CD4-positive, CD25-positive, alpha-beta regulatory T cell (primary cell): ENCODE measurements around the gene LHX5. TPM values are rescaled to one million over a fixed set of nuclear protein-coding genes. Genes with fewer than 3 reads are reported as not detected.

Source experiments
- ATAC-seq, 2 donors: fragments of 150-1000 bp; cut with Tn5 transposase; one replicate each; pipeline ENCODE4 v1.10.0; 2021; ENCODE audit warnings: low read depth in 2 of 2, moderate number of reproducible peaks in 2 of 2, moderate library complexity in 1 of 2
- DNase-seq, 3 donors: peaks; one replicate each; pipeline versions ENCODE4 v3.0.0 to v3.0.0-alpha.2; 2012 to 2022; ENCODE audit warnings: mixed read lengths in 1 of 3
- H3K27ac ChIP-seq: one replicate; pipeline ENCODE4 v1.7.0; 2013; ENCODE audit warnings: mild to moderate bottlenecking, low read length; ENCODE audit not compliant: insufficient read depth, poor library complexity, severe bottlenecking
- H3K27me3 ChIP-seq: one replicate; pipeline ENCODE4 v1.7.0; 2013; ENCODE audit warnings: low read length; ENCODE audit not compliant: control insufficient read depth, insufficient read depth
- H3K36me3 ChIP-seq: one replicate; pipeline ENCODE4 v1.7.0; 2013; ENCODE audit warnings: mild to moderate bottlenecking, low read length, moderate library complexity; ENCODE audit not compliant: control insufficient read depth, insufficient read depth
- H3K4me1 ChIP-seq: 2 replicates; pipeline ENCODE4 v1.7.0; 2013; ENCODE audit warnings: mild to moderate bottlenecking, low read length; ENCODE audit not compliant: insufficient read depth, control insufficient read depth, poor library complexity, severe bottlenecking
- H3K4me3 ChIP-seq: one replicate; pipeline ENCODE4 v1.7.0; 2013; ENCODE audit warnings: low read depth, mild to moderate bottlenecking, low read length, moderate library complexity
- H3K9me3 ChIP-seq, 2 experiments: 1 replicate in 1 of 2; 2 replicates in 1 of 2; pipeline ENCODE4 v1.7.0; 2013; ENCODE audit warnings: low read length in 2 of 2, mild to moderate bottlenecking in 1 of 2, moderate library complexity in 1 of 2; ENCODE audit not compliant: control insufficient read depth in 2 of 2
- H3K27ac Mint-ChIP-seq, 3 donors: one replicate each; pipeline ENCODE4 v1.8.0; 2020 to 2022; ENCODE audit warnings: mild to moderate bottlenecking in 3 of 3, mixed read lengths in 3 of 3, moderate library complexity in 2 of 3
- H3K27me3 Mint-ChIP-seq: one replicate; pipeline ENCODE4 v1.8.0; 2022; ENCODE audit warnings: mild to moderate bottlenecking, mixed read lengths
- H3K36me3 Mint-ChIP-seq: one replicate; pipeline ENCODE4 v1.8.0; 2020; ENCODE audit warnings: mixed read lengths
- H3K4me1 Mint-ChIP-seq, 4 donors: one replicate each; pipeline ENCODE4 v1.8.0; 2020 to 2022; ENCODE audit warnings: mixed read lengths in 4 of 4, mild to moderate bottlenecking in 1 of 4
- H3K4me3 Mint-ChIP-seq, 4 donors: one replicate each; pipeline ENCODE4 v1.8.0; 2020 to 2022; ENCODE audit warnings: mild to moderate bottlenecking in 4 of 4, mixed read lengths in 4 of 4, moderate library complexity in 3 of 4
- H3K9me3 Mint-ChIP-seq, 7 donors: one replicate each; pipeline ENCODE4 v1.8.0; 2020 to 2022; ENCODE audit warnings: mixed read lengths in 7 of 7, mild to moderate bottlenecking in 3 of 7, moderate library complexity in 2 of 7
- polyA plus RNA-seq, 4 donors: library from polyadenylated mRNA; unstranded; fragments of 300-500 nt; fragmentation: Illumina TruSeq; gene quantifications; one replicate each; pipeline ENCODE4 v1.2.3, GENCODE V29; 2021
- total RNA-seq: library from RNA; stranded (reverse); gene quantifications from one replicate; pipeline ENCODE4 v1.2.3, GENCODE V29; 2022

The LHX5 gene
- total and polyA plus RNA-seq, 5 donors from 2014 or later = not detected

- H3K27me3 ChIP-seq = peaks cover 29% of the 10 kb centered on the region
- Mint-ChIP-seq H3K4me3 (no peak overlapping the region), H3K27me3 (peaks cover 54% of the 10 kb centered on the region), H3K27ac (no peak overlapping the region), H3K4me1 (no peaks in the 10 kb centered on the region), H3K9me3 (peaks cover 0 to 5% (median 4%) of the 10 kb centered on the region in 7 donors), H3K36me3 (no peaks in the 10 kb centered on the region)
- no peak for DNase-seq
- no peaks in the 10 kb centered on the region for H3K4me1 ChIP-seq
- ATAC-seq = no peak
- no peaks in the 10 kb centered on the region for H3K36me3 ChIP-seq
- H3K4me3 ChIP-seq = no peak overlapping the region
- no peak overlapping the region for H3K27ac ChIP-seq
- peaks cover 0 to 3% of the 10 kb centered on the region in 2 experiments for H3K9me3 ChIP-seq
These were observed 13.7 kb upstream of the LHX5 start for GRCh38 chr12:113485330-113485729.

- Mint-ChIP-seq H3K27me3 (peaks cover 73% of the 10 kb centered on the region), H3K9me3 (peaks cover 0 to 11% (median 3%) of the 10 kb centered on the region in 7 donors), H3K36me3 (no peaks in the 10 kb centered on the region), H3K27ac (no peak overlapping the region), H3K4me3 (no peak overlapping the region), H3K4me1 (peaks cover 0 to 6% (median under 1%) of the 10 kb centered on the region in 4 donors)
- DNase-seq = no peak
- H3K4me3 ChIP-seq = no peak overlapping the region
- no peaks in the 10 kb centered on the region for H3K36me3 ChIP-seq
- H3K27me3 ChIP-seq = peaks cover 35% of the 10 kb centered on the region
- no peaks in the 10 kb centered on the region for H3K4me1 ChIP-seq
- H3K27ac ChIP-seq = no peak overlapping the region
- ATAC-seq = no peak
- H3K9me3 ChIP-seq = peaks cover 0 to 3% of the 10 kb centered on the region in 2 experiments
These were observed 10.7 kb upstream of the LHX5 start for GRCh38 chr12:113482334-113482733.

- ATAC-seq = no peak
- no peak overlapping the region for H3K4me3 Mint-ChIP-seq
- no peak overlapping the region for H3K27ac ChIP-seq
- no peak overlapping the region for H3K4me3 ChIP-seq
- peaks cover 0 to 6% (median under 1%) of the 10 kb centered on the region in 4 donors for H3K4me1 Mint-ChIP-seq
- H3K9me3 Mint-ChIP-seq = peaks cover 0 to 11% (median 3%) of the 10 kb centered on the region in 7 donors
- H3K4me1 ChIP-seq = no peaks in the 10 kb centered on the region
- no peaks in the 10 kb centered on the region for H3K36me3 ChIP-seq
- peaks cover 0 to 3% of the 10 kb centered on the region in 2 experiments for H3K9me3 ChIP-seq
- H3K27ac Mint-ChIP-seq = peak overlapping the region in 1 of 3 donors; percentile 23
- H3K27me3 ChIP-seq = peaks cover 35% of the 10 kb centered on the region
- DNase-seq = no peak
- no peaks in the 10 kb centered on the region for H3K36me3 Mint-ChIP-seq
- peaks cover 80% of the 10 kb centered on the region for H3K27me3 Mint-ChIP-seq
These were observed 8.8 kb upstream of the LHX5 start for GRCh38 chr12:113480336-113480971.

GRCh38 chr12:113479590-113480335, 8.1 kb upstream of the LHX5 start:
- DNase-seq (peak in 2 of 3 donors; percentile 25 to 29), ATAC-seq (no peak)
- Mint-ChIP-seq H3K9me3 (peaks cover 0 to 11% (median 3%) of the 10 kb centered on the region in 7 donors), H3K4me1 (peaks cover 0 to 9% (median 4%) of the 10 kb centered on the region in 4 donors), H3K36me3 (no peaks in the 10 kb centered on the region), H3K4me3 (no peak overlapping the region), H3K27ac (peak overlapping the region in 1 of 3 donors; percentile 23), H3K27me3 (peaks cover 80% of the 10 kb centered on the region)
- H3K4me1 ChIP-seq = no peaks in the 10 kb centered on the region
- H3K36me3 ChIP-seq = no peaks in the 10 kb centered on the region
- no peak overlapping the region for H3K27ac ChIP-seq
- peaks cover 41% of the 10 kb centered on the region for H3K27me3 ChIP-seq
- peaks cover 0 to 3% of the 10 kb centered on the region in 2 experiments for H3K9me3 ChIP-seq
- H3K4me3 ChIP-seq = no peak overlapping the region

GRCh38 chr12:113479216-113479589, 7.5 kb upstream of the LHX5 start:
- H3K36me3 ChIP-seq = no peaks in the 10 kb centered on the region
- no peak overlapping the region for H3K4me3 Mint-ChIP-seq
- peaks cover 44% of the 10 kb centered on the region for H3K27me3 ChIP-seq
- H3K4me1 Mint-ChIP-seq = peaks cover 0 to 14% (median 6%) of the 10 kb centered on the region in 4 donors
- no peaks in the 10 kb centered on the region for H3K36me3 Mint-ChIP-seq
- H3K4me3 ChIP-seq = no peak overlapping the region
- H3K27ac Mint-ChIP-seq = no peak overlapping the region
- peaks cover 0 to 3% of the 10 kb centered on the region in 2 experiments for H3K9me3 ChIP-seq
- ATAC-seq (no peak), DNase-seq (no peak)
- H3K27me3 Mint-ChIP-seq = peaks cover 85% of the 10 kb centered on the region
- no peak overlapping the region for H3K27ac ChIP-seq
- no peaks in the 10 kb centered on the region for H3K4me1 ChIP-seq
- peaks cover 0 to 11% (median 3%) of the 10 kb centered on the region in 7 donors for H3K9me3 Mint-ChIP-seq

- Mint-ChIP-seq H3K36me3 (no peaks in the 10 kb centered on the region), H3K9me3 (peaks cover 0 to 11% (median 4%) of the 10 kb centered on the region in 7 donors), H3K4me3 (no peak overlapping the region), H3K27me3 (peaks cover 87% of the 10 kb centered on the region), H3K4me1 (peaks cover 0 to 19% (median 8%) of the 10 kb centered on the region in 4 donors), H3K27ac (no peak overlapping the region)
- H3K4me1 ChIP-seq = no peaks in the 10 kb centered on the region
- H3K9me3 ChIP-seq = peaks cover 0 to 3% of the 10 kb centered on the region in 2 experiments
- peaks cover 45% of the 10 kb centered on the region for H3K27me3 ChIP-seq
- H3K36me3 ChIP-seq = no peaks in the 10 kb centered on the region
- DNase-seq (no peak), ATAC-seq (no peak)
- H3K4me3 ChIP-seq = no peak overlapping the region
- H3K27ac ChIP-seq = no peak overlapping the region
These were observed 6.8 kb upstream of the LHX5 start for GRCh38 chr12:113478351-113479011.

- H3K4me3 ChIP-seq = no peak overlapping the region
- no peak overlapping the region for H3K4me3 Mint-ChIP-seq
- peaks cover 0 to 11% (median 5%) of the 10 kb centered on the region in 7 donors for H3K9me3 Mint-ChIP-seq
- peaks cover 0 to 24% (median 8%) of the 10 kb centered on the region in 4 donors for H3K4me1 Mint-ChIP-seq
- no peak overlapping the region for H3K27ac Mint-ChIP-seq
- H3K4me1 ChIP-seq = no peaks in the 10 kb centered on the region
- ATAC-seq (no peak), DNase-seq (no peak)
- peaks cover 0 to 3% of the 10 kb centered on the region in 2 experiments for H3K9me3 ChIP-seq
- H3K27ac ChIP-seq = no peak overlapping the region
- no peaks in the 10 kb centered on the region for H3K36me3 Mint-ChIP-seq
- H3K27me3 ChIP-seq = peaks cover 45% of the 10 kb centered on the region
- peaks cover 88% of the 10 kb centered on the region for H3K27me3 Mint-ChIP-seq
- H3K36me3 ChIP-seq = no peaks in the 10 kb centered on the region
These were observed 6.2 kb upstream of the LHX5 start for GRCh38 chr12:113477842-113478215.
